PFSK-1 (cell line): ENCODE measurements around the gene BMAL1.

ENCODE experiments used
- FOXP2 ChIP-seq: optimal IDR thresholded peaks from 2 replicates; pipeline ENCODE3; 2011; ENCODE audit warnings: borderline replicate concordance, control low read depth, inconsistent platforms; ENCODE audit not compliant: insufficient read depth; ENCODE audit errors: extremely low read length, extremely low read depth
- POLR2AphosphoS5 ChIP-seq: IDR thresholded peaks from 2 replicates; pipeline ENCODE4 v1.6.1; 2012; ENCODE audit warnings: low read depth, mild to moderate bottlenecking, control low read depth, low read length, moderate library complexity
- SIN3A ChIP-seq: IDR thresholded peaks from 2 replicates; pipeline ENCODE4 v1.6.1; 2012; ENCODE audit warnings: mild to moderate bottlenecking, low read length, moderate library complexity, borderline replicate concordance; ENCODE audit not compliant: insufficient read depth
- TAF1 ChIP-seq: IDR thresholded peaks from 2 replicates; pipeline ENCODE4 v1.6.1; 2012; ENCODE audit warnings: low read length, control low read depth, borderline replicate concordance; ENCODE audit not compliant: insufficient read depth
- TF ChIP-seq, protein P1 (sequence below), 2 experiments: IDR thresholded peaks; 2 replicates each; pipeline versions ENCODE4 v1.6.1 to v1.8.0; 2011 to 2012; ENCODE audit warnings: low read depth in 2 of 2, low read length in 2 of 2, control low read depth in 1 of 2, inconsistent platforms in 1 of 2, mild to moderate bottlenecking in 1 of 2, moderate library complexity in 1 of 2; ENCODE audit not compliant: insufficient read depth in 1 of 2

Gene BMAL1

DNA sequence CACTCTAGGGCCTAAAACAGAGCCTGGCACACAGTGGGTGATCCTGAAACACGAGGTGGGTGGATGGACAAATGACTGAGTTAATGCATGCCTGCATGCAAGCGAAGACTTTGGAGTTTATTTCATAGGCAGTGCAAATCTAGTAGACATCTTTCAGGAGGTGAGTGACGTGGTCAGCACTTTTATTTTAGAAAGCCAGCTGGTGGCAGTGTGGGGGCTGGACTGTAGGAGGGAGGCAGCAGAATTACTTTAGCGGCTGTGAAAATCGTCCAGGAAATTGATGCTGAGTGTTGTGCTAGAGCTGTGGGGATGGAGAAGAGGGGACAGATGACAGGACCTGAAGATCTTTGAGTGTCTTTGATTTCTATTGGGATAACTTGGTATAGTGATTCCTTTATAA lies 47.1 kb downstream of the BMAL1 start:
- TF ChIP-seq FOXP2, result no peak
- no peak for TF ChIP-seq SIN3A
- no peak for TF ChIP-seq TAF1
- TF ChIP-seq POLR2AphosphoS5, result no peak
- TF ChIP-seq, protein P1, sequence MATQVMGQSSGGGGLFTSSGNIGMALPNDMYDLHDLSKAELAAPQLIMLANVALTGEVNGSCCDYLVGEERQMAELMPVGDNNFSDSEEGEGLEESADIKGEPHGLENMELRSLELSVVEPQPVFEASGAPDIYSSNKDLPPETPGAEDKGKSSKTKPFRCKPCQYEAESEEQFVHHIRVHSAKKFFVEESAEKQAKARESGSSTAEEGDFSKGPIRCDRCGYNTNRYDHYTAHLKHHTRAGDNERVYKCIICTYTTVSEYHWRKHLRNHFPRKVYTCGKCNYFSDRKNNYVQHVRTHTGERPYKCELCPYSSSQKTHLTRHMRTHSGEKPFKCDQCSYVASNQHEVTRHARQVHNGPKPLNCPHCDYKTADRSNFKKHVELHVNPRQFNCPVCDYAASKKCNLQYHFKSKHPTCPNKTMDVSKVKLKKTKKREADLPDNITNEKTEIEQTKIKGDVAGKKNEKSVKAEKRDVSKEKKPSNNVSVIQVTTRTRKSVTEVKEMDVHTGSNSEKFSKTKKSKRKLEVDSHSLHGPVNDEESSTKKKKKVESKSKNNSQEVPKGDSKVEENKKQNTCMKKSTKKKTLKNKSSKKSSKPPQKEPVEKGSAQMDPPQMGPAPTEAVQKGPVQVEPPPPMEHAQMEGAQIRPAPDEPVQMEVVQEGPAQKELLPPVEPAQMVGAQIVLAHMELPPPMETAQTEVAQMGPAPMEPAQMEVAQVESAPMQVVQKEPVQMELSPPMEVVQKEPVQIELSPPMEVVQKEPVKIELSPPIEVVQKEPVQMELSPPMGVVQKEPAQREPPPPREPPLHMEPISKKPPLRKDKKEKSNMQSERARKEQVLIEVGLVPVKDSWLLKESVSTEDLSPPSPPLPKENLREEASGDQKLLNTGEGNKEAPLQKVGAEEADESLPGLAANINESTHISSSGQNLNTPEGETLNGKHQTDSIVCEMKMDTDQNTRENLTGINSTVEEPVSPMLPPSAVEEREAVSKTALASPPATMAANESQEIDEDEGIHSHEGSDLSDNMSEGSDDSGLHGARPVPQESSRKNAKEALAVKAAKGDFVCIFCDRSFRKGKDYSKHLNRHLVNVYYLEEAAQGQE (IDR thresholded peaks at IDR 0.05; ENCODE audit: insufficient read depth in 1 of 2, low read depth in 2 of 2, low read length in 2 of 2), result no peak

DNA sequence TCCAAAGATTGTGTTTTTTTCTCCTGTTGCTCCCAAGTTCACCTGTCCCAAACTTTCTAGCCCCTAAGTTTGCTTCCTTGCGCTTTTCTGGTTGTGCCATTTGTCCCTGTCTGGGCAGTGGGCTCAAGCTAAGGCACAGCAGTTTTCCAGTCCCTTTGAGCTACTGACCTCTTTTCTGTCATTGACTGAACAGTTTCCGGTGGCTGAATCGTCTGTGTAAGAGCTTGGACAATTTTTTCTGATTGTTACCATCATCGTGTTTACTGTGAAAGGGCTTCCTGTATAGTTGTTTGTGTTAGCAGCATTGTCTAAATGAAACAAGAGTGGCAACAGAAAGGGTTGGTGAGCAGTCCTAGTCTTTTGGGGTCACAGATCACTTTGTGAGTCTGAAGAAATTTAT lies 49.8 kb downstream of the BMAL1 start:
- TF ChIP-seq, protein P1 (IDR thresholded peaks at IDR 0.05; ENCODE audit: insufficient read depth in 1 of 2, low read depth in 2 of 2, low read length in 2 of 2), result no peak
- TF ChIP-seq FOXP2 (no peak), SIN3A (no peak), POLR2AphosphoS5 (no peak), TAF1 (no peak)

DNA sequence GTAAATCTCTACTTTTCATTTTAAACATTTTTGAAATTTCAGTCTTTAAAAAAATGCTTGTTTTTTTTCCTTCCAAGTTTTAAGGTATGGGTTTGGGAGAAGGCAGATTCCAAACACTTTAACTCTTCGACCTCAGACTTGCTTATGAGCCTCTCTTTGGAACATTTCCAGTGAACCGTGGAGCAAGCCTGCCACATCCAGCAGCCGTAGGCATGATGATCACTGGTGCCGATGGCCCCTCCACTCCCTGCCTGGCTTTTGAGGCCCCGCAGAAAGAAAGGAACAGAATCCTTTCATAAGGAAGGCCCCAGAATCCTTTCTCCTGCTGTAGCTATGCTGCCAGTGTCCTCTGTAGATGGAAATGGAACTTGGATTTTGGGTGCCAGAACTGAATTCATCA lies 50.7 kb downstream of the BMAL1 start:
- TF ChIP-seq TAF1 (no peak), FOXP2 (no peak), SIN3A (no peak), POLR2AphosphoS5 (no peak)
- TF ChIP-seq, protein P1 (IDR thresholded peaks at IDR 0.05; ENCODE audit: insufficient read depth in 1 of 2, low read depth in 2 of 2, low read length in 2 of 2), result no peak

DNA sequence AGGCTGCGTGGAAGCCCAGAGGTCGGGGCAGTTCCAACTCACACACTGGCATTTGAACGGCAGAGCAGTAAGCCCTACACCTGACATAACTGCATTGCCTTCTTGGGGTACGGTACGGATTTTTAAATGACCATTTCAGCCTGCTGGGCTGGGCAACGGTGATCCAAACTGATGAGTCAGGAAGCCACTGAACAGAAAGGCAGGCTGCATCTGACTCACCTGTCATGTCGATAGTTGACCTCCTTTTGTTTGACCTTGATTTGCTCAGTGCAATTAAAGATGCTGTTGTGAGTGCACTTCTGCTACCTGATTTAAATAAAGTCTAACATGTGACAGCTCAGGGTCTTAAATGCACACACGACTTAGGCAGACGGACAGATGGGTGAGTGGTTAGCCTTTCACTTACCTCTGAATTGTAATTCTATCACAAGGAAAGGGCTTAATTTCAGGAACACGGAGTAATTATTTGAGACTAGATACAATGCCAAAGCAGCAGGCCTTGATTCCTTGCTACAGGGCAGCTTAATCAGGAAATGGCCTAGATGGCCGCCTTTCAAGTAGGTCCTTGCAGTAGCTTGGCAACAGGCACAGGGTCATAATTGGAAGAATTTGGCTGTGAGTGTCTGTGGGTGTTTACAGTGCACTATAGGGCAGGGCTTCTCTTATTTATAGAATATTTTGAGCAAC lies 52.2 kb downstream of the BMAL1 start:
- TF ChIP-seq POLR2AphosphoS5 (no peak), FOXP2 (no peak), SIN3A (no peak), TAF1 (no peak)
- TF ChIP-seq, protein P1 (IDR thresholded peaks at IDR 0.05; ENCODE audit: insufficient read depth in 1 of 2, low read depth in 2 of 2, low read length in 2 of 2), result no peak

DNA sequence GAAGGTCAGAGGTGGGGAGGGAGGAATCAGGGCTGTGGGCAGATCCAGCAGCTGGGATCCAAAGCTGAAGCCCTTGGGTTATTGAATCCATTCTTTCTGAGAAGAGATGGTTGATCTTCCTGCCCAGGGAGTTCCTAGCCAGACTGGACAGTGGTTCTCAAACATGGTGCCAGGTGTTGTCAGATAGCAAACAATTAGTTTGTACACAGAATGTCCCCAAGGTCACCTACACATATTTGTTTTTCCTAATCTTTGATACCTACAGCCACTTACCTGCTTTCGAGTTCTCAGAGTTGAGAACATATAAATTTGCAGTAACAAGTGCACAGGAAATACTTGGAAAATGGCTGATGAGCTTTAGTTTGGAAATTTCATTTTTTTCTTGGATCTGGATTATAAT lies 54.5 kb downstream of the BMAL1 start:
- TF ChIP-seq POLR2AphosphoS5 (no peak), FOXP2 (no peak), SIN3A (no peak), TAF1 (no peak)
- TF ChIP-seq, protein P1 (IDR thresholded peaks at IDR 0.05; ENCODE audit: insufficient read depth in 1 of 2, low read depth in 2 of 2, low read length in 2 of 2), result no peak
